ENCODE results near the gene HPN. TPM values are rescaled to one million over a fixed set of nuclear protein-coding genes. Genes with fewer than 3 reads are reported as not detected.

Gene HPN
- total RNA-seq, 4 donors from 2014 or later: 0.26 to 1.7 (median 0.56) TPM; not detected in 1

DNA sequence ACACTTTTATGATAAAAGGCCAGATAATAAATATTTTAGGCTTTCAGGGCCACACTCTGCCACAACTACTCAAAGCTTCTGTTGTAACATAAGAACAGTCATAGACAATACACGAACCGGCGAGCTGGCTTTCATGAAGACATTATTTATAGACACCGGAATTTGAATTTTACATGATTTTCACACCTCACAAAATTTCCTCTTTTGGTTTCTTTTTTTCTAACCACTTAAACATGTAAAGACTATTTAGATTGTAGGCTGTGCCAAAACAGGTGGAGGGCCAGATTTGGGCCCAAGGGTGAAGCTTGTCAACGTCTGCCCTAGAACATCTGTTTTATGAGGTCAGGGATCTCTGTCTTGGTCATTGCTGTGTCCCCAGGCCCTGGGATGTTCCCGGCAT is 44.4 kb downstream of the HPN start:
- Histone ChIP-seq H3K4me1 (peaks cover 4% of the 10 kb centered on the region), H3K36me3 (no peaks in the 10 kb centered on the region), H3K27me3 (no peaks in the 10 kb centered on the region), H3K27ac (no peak overlapping the region), H3K4me3 (no peak overlapping the region), H3K9me3 (no peaks in the 10 kb centered on the region)
- 77% methylated on average over 6 of the region's 6 CpGs for WGBS
- no peak for TF ChIP-seq POLR2AphosphoS5 (IDR thresholded peaks at IDR 0.05)
- TF ChIP-seq, protein P1, sequence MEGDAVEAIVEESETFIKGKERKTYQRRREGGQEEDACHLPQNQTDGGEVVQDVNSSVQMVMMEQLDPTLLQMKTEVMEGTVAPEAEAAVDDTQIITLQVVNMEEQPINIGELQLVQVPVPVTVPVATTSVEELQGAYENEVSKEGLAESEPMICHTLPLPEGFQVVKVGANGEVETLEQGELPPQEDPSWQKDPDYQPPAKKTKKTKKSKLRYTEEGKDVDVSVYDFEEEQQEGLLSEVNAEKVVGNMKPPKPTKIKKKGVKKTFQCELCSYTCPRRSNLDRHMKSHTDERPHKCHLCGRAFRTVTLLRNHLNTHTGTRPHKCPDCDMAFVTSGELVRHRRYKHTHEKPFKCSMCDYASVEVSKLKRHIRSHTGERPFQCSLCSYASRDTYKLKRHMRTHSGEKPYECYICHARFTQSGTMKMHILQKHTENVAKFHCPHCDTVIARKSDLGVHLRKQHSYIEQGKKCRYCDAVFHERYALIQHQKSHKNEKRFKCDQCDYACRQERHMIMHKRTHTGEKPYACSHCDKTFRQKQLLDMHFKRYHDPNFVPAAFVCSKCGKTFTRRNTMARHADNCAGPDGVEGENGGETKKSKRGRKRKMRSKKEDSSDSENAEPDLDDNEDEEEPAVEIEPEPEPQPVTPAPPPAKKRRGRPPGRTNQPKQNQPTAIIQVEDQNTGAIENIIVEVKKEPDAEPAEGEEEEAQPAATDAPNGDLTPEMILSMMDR (IDR thresholded peaks at IDR 0.05): no peak
- TF ChIP-seq POLR2A (IDR thresholded peaks at IDR 0.05): no peak
- TF ChIP-seq EP300 (IDR thresholded peaks at IDR 0.05): no peak
- DNase-seq (ENCODE audit: low spot score in 2 of 2): no peak

DNA sequence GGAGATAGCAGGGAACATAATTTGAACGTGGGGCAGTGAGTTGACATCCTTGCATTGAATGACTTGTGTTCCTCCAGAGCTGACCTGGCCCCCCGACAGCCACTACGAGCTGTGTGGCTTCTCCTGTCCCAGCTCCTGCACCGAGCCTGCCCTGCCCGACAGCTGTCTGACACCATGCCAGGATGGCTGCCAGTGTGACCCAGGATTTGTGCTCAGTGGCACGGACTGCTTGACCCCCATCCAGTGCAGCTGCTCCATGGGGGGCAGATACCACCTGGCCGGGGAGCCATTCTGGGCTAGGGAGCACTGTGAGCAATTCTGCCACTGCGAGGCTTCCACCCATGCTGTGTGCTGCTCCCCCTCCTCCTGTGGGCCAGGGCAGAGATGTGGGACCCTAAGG is 44.9 kb downstream of the HPN start:
- H3K4me1 ChIP-seq: peaks cover 7% of the 10 kb centered on the region
- H3K36me3 ChIP-seq: no peaks in the 10 kb centered on the region
- H3K4me3 ChIP-seq: no peak overlapping the region
- no peak for TF ChIP-seq POLR2AphosphoS5 (IDR thresholded peaks at IDR 0.05)
- H3K27me3 ChIP-seq: no peaks in the 10 kb centered on the region
- DNase-seq (ENCODE audit: low spot score in 2 of 2): no peak
- no peaks in the 10 kb centered on the region for H3K9me3 ChIP-seq
- WGBS: 87% methylated on average over 8 of the region's 8 CpGs
- no peak overlapping the region for H3K27ac ChIP-seq

DNA sequence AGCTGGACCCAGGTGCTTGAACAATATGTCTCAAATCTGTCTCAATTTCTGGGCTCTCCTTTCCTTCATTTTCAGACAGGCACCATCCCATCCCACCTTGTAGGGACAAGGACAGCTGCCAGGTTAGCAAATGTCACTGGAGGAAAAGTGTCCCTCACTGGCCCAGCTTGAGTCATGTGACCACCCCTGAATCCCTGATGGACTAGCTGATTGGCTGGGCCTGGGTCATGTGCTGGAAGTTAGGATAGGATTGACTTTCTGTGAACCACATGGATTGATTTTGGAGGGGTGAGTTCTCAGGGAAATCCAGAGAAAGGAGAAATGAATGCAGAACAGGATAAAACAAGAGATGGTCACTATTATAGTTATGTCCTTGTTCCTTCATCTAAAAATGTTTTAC is 45.9 kb downstream of the HPN start:
- Histone ChIP-seq H3K36me3 (no peaks in the 10 kb centered on the region), H3K4me3 (no peak overlapping the region), H3K27me3 (no peaks in the 10 kb centered on the region), H3K4me1 (peaks cover 12% of the 10 kb centered on the region), H3K9me3 (no peaks in the 10 kb centered on the region), H3K27ac (no peak overlapping the region)
- DNase-seq (ENCODE audit: low spot score in 2 of 2): no peak
- no peak for TF ChIP-seq POLR2A (IDR thresholded peaks at IDR 0.05)
- no peak for TF ChIP-seq POLR2AphosphoS5 (IDR thresholded peaks at IDR 0.05)
- no peak for TF ChIP-seq EP300 (IDR thresholded peaks at IDR 0.05)
- TF ChIP-seq, protein P1 (IDR thresholded peaks at IDR 0.05): no peak

DNA sequence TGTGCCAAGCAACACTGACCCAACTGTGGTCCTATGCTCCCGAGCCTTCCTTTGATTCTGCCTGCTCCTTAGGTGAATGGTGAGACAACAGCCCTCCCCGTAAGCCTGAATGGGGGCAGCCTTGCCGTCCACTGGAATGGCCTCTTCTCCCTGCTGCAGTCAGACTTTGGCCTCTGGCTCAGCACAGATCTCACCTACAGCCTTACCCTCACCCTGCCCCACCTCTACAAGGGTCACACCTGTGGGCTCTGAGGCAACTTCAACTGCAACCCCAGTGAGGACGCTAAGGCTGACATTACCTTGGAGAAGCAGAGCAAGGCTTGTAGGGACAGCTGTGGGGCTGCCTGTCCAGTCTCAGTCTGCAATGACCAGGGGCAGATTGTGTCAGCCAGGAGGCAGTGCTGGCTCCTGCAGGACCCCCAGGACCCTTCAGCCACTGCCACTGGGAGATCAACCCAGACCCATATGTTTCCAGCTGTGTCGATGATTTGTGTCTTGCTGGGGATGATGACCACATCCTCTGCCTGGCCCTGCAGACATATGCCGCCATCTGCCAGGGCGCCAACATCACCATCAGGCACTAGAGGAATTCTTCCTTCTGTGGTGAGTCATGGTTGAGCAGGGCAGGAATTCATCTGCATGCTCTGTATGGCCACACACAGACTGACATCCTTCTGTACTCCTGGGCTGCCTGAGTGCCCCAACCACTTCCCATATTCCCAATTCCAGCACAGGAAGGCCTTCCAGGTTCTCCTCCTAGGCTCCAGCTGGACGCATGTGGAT is 46.8 kb downstream of the HPN start:
- Histone ChIP-seq H3K4me3 (no peak overlapping the region), H3K36me3 (no peaks in the 10 kb centered on the region), H3K27ac (no peak overlapping the region), H3K9me3 (no peaks in the 10 kb centered on the region), H3K4me1 (peaks cover 19% of the 10 kb centered on the region), H3K27me3 (no peaks in the 10 kb centered on the region)
- DNase-seq (ENCODE audit: low spot score in 2 of 2): no peak
- WGBS: 84% methylated on average over 4 of the region's 8 CpGs
- TF ChIP-seq EP300 (IDR thresholded peaks at IDR 0.05) (no peak), POLR2AphosphoS5 (IDR thresholded peaks at IDR 0.05) (no peak), POLR2A (IDR thresholded peaks at IDR 0.05) (no peak)
- TF ChIP-seq, protein P1 (IDR thresholded peaks at IDR 0.05): no peak

DNA sequence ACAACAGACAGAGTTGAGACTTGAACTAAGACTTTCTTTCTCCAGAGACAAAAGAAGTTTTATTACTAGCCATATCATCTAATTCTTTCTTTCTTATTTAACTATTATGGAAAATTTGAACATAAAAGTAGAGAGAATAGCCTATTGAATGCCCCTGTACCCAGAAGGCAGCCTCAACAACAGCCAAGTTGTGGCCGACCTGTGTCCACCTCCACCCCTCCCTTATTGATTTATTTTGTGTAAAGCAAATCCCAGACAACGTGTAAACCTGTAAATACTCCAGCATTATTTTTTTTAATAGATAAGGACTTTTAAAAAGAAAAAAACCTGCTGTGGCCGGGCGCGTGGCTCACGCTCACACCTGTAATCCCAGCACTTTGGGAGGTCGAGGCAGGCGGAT is 48.0 kb downstream of the HPN start:
- no peak overlapping the region for H3K27ac ChIP-seq
- peaks cover 31% of the 10 kb centered on the region for H3K4me1 ChIP-seq
- TF ChIP-seq EP300 (IDR thresholded peaks at IDR 0.05) (no peak), POLR2A (IDR thresholded peaks at IDR 0.05) (no peak), POLR2AphosphoS5 (IDR thresholded peaks at IDR 0.05) (no peak)
- TF ChIP-seq, protein P1 (IDR thresholded peaks at IDR 0.05): no peak
- no peaks in the 10 kb centered on the region for H3K27me3 ChIP-seq
- H3K4me3 ChIP-seq: no peak overlapping the region
- H3K9me3 ChIP-seq: no peaks in the 10 kb centered on the region
- H3K36me3 ChIP-seq: no peaks in the 10 kb centered on the region
- 88% methylated on average over 8 of the region's 8 CpGs for WGBS
- no peak for DNase-seq (ENCODE audit: low spot score in 2 of 2)

DNA sequence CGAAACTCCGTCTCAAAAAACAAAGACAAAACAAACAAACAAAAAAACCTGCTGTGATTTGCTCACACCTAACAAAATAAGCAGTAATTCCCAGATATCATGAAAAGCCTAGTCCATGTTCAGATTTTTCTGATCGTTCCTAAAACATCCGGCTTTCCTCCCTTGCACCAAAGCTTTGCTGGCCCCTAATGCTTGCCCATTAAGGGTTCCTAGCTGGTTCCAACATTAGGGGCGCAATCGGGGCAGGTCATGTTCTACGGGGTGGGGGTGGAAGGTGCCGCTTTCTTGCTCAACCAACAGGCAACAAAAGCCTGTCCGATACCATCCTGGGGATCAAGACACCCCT is 48.6 kb downstream of the HPN start:
- H3K4me1 ChIP-seq: peaks cover 37% of the 10 kb centered on the region
- 40% methylated on average over 9 of the region's 9 CpGs for WGBS
- no peaks in the 10 kb centered on the region for H3K27me3 ChIP-seq
- no peak for TF ChIP-seq POLR2AphosphoS5 (IDR thresholded peaks at IDR 0.05)
- TF ChIP-seq EP300 (IDR thresholded peaks at IDR 0.05): no peak
- TF ChIP-seq, protein P1 (IDR thresholded peaks at IDR 0.05): no peak
- DNase-seq (ENCODE audit: low spot score in 2 of 2): no peak
- no peak overlapping the region for H3K27ac ChIP-seq
- H3K36me3 ChIP-seq: no peaks in the 10 kb centered on the region
- H3K9me3 ChIP-seq: no peaks in the 10 kb centered on the region
- no peak overlapping the region for H3K4me3 ChIP-seq

Data from suprapubic skin (tissue), 4 donors.